ENCODE data around the gene DBX2.
"Not testable (repeated sequence)": the region's sequence is repeated elsewhere in the genome, so short reads cannot be mapped to it uniquely, and the experiment has no call there.

DBX2 gene

GRCh38 chr12:45050751-45051571 is at the start of gene DBX2:
DBX2 (minus strand) TSS chr12:45051099; CDS start chr12:45050927, 172 bp downstream.
- DNase-seq (ENCODE audit: low read depth in 2 of 2), result no peak

- no peak for DNase-seq (ENCODE audit: low read depth in 2 of 2)
Measured at GRCh38 chr12:45098766-45099165, 47.9 kb upstream of the DBX2 start.

- not testable (repeated sequence) for DNase-seq (ENCODE audit: low read depth in 2 of 2)
Measured at GRCh38 chr12:45095417-45095816, 44.5 kb upstream of the DBX2 start.

- DNase-seq (ENCODE audit: low read depth in 2 of 2), result no peak
Measured at GRCh38 chr12:45093051-45093450, 42.2 kb upstream of the DBX2 start.

GRCh38 chr12:45089411-45090075 is 38.6 kb upstream of the DBX2 start:
- no peak for DNase-seq (ENCODE audit: low read depth in 2 of 2)

GRCh38 chr12:45088608-45089007 is 37.7 kb upstream of the DBX2 start:
- no peak for DNase-seq (ENCODE audit: low read depth in 2 of 2)

- not testable (repeated sequence) for DNase-seq (ENCODE audit: low read depth in 2 of 2)
Measured at GRCh38 chr12:45084248-45084647, 33.3 kb upstream of the DBX2 start.

GRCh38 chr12:45077251-45077650 is 26.4 kb upstream of the DBX2 start:
- no peak for DNase-seq (ENCODE audit: low read depth in 2 of 2)

GRCh38 chr12:45076417-45077026 is 25.6 kb upstream of the DBX2 start:
- no peak for DNase-seq (ENCODE audit: low read depth in 2 of 2)

GRCh38 chr12:45075587-45076282 is 24.8 kb upstream of the DBX2 start:
- no peak for DNase-seq (ENCODE audit: low read depth in 2 of 2)

- DNase-seq (ENCODE audit: low read depth in 2 of 2), result no peak
Measured at GRCh38 chr12:45065125-45065626, 14.3 kb upstream of the DBX2 start.

GRCh38 chr12:45060976-45061375 is 10.1 kb upstream of the DBX2 start:
- no peak for DNase-seq (ENCODE audit: low read depth in 2 of 2)

- no peak for DNase-seq (ENCODE audit: low read depth in 2 of 2)
Measured at GRCh38 chr12:45051572-45052125, 750 bp upstream of the DBX2 start.

- no peak for DNase-seq (ENCODE audit: low read depth in 2 of 2)
Measured at GRCh38 chr12:45049912-45050750, 768 bp downstream of the DBX2 start.

- no peak for DNase-seq (ENCODE audit: low read depth in 2 of 2)
Measured at GRCh38 chr12:45042599-45042998, 8.3 kb downstream of the DBX2 start.

- DNase-seq (ENCODE audit: low read depth in 2 of 2), result no peak
Measured at GRCh38 chr12:45040977-45041376, 9.9 kb downstream of the DBX2 start.

- DNase-seq (ENCODE audit: low read depth in 2 of 2), result no peak
Measured at GRCh38 chr12:45039757-45040156, 11.1 kb downstream of the DBX2 start.

- DNase-seq (ENCODE audit: low read depth in 2 of 2), result no peak
Measured at GRCh38 chr12:45034861-45035265, 16.0 kb downstream of the DBX2 start.

- no peak for DNase-seq (ENCODE audit: low read depth in 2 of 2)
Measured at GRCh38 chr12:45017916-45018315, 33.0 kb downstream of the DBX2 start.

GRCh38 chr12:45014396-45014795 is 36.5 kb downstream of the DBX2 start:
- DNase-seq (ENCODE audit: low read depth in 2 of 2), result no peak

- DNase-seq (ENCODE audit: low read depth in 2 of 2), result no peak
Measured at GRCh38 chr12:45012749-45013148, 38.1 kb downstream of the DBX2 start.
